Fibroblast of lung (primary cell): Measurements from ENCODE around the gene GPD1. TPM values are rescaled to one million over a fixed set of nuclear protein-coding genes. Genes with fewer than 3 reads are reported as not detected.

Experiments used
- DNase-seq, 2 donors: peaks; one replicate each; pipeline versions ENCODE4 v3.0.0 to v3.0.0-alpha.2; 2010; ENCODE audit warnings: low read depth in 2 of 2
- H2AFZ ChIP-seq: 2 replicates; pipeline ENCODE4 v1.5.1; 2012; ENCODE audit warnings: low read length, control low read depth, inconsistent platforms
- H3K27ac ChIP-seq: 2 replicates; pipeline ENCODE4 v1.5.1; 2011; ENCODE audit warnings: low read length, control low read depth; ENCODE audit not compliant: insufficient read depth
- H3K27me3 ChIP-seq: 2 replicates; pipeline ENCODE4 v1.5.1; 2011; ENCODE audit warnings: mild to moderate bottlenecking, low read length; ENCODE audit not compliant: control insufficient read depth, insufficient read depth
- H3K36me3 ChIP-seq: 2 replicates; pipeline ENCODE4 v1.5.1; 2011; ENCODE audit warnings: low read length; ENCODE audit not compliant: control insufficient read depth, insufficient read depth
- H3K4me1 ChIP-seq: 2 replicates; pipeline ENCODE4 v1.5.1; 2011; ENCODE audit warnings: low read length; ENCODE audit not compliant: control insufficient read depth, insufficient read depth; ENCODE audit errors: extremely low read depth
- H3K4me2 ChIP-seq: 2 replicates; pipeline ENCODE4 v1.5.1; 2011; ENCODE audit warnings: low read length, control low read depth; ENCODE audit not compliant: insufficient read depth; ENCODE audit errors: extremely low read depth
- H3K4me3 ChIP-seq, 4 experiments: fragments of 200-600 bp in 1 of 4; sonication (generic) in 1 of 4; replicated peaks in 1 of 4; 2 replicates each; pipeline ENCODE4 v1.5.1; 2011 to 2016; ENCODE audit warnings: low read length in 4 of 4, low read depth in 3 of 4, mild to moderate bottlenecking in 3 of 4, control low read depth in 2 of 4, inconsistent platforms in 1 of 4, mixed read lengths in 1 of 4; ENCODE audit not compliant: insufficient read depth in 1 of 4; ENCODE audit errors: control extremely low read depth in 1 of 4
- H3K79me2 ChIP-seq: 2 replicates; pipeline ENCODE4 v1.5.1; 2012; ENCODE audit warnings: mild to moderate bottlenecking, low read length, inconsistent platforms; ENCODE audit not compliant: control insufficient read depth, insufficient read depth
- H3K9ac ChIP-seq: 2 replicates; pipeline ENCODE4 v1.5.1; 2011; ENCODE audit warnings: mild to moderate bottlenecking, low read length, control low read depth; ENCODE audit not compliant: insufficient read depth
- H3K9me3 ChIP-seq: 2 replicates; pipeline ENCODE4 v1.5.1; 2012; ENCODE audit warnings: low read depth, low read length; ENCODE audit not compliant: control insufficient read depth, insufficient read depth
- H4K20me1 ChIP-seq: 2 replicates; pipeline ENCODE4 v1.5.1; 2011; ENCODE audit warnings: low read length; ENCODE audit not compliant: control insufficient read depth, insufficient read depth; ENCODE audit errors: extremely low read depth
- CTCF ChIP-seq, 2 donors: IDR thresholded peaks in 1 of 2; conservative IDR thresholded peaks in 1 of 2; 1 replicate in 1 of 2; 2 replicates in 1 of 2; pipeline ENCODE4 v1.5.1; 2011 to 2012; ENCODE audit warnings: low read length in 2 of 2, control low read depth in 1 of 2, inconsistent platforms in 1 of 2, low read depth in 1 of 2, mild to moderate bottlenecking in 1 of 2
- EZH2 ChIP-seq: IDR thresholded peaks from 2 replicates; pipeline ENCODE4 v1.5.1; 2012; ENCODE audit warnings: low read length, control low read depth, mild to moderate bottlenecking; ENCODE audit errors: missing control alignments
- polyA plus RNA-seq, 2 donors: library from polyadenylated mRNA; depleted of rRNA in 1 of 2; stranded (reverse) in 1 of 2; unstranded in 1 of 2; fragments of >200 nt; gene quantifications; 2 replicates each; pipeline ENCODE4 v1.2.1, GENCODE V29; 2011 to 2012; ENCODE audit warnings: missing spikeins in 1 of 2
- total RNA-seq: library from RNA; depleted of rRNA; stranded (reverse); fragments of >200 nt; gene quantifications from 2 replicates; pipeline ENCODE4 v1.2.1, GENCODE V29; 2014

Gene GPD1
- total and polyA plus RNA-seq, 2 donors (not counting 1 experiment from before 2014, with no cell fraction given): under 0.01 to 0.03 TPM

- H3K79me2 ChIP-seq: peaks cover 7% of the 10 kb centered on the region
- H3K4me1 ChIP-seq: peaks cover 6% of the 10 kb centered on the region
- H3K9me3 ChIP-seq: no peaks in the 10 kb centered on the region
- DNase-seq: no peak
- no peak overlapping the region for H3K4me2 ChIP-seq
- no peak overlapping the region for H2AFZ ChIP-seq
- H3K27ac ChIP-seq: no peak overlapping the region
- H4K20me1 ChIP-seq: no peaks in the 10 kb centered on the region
- no peak for TF ChIP-seq CTCF (conservative IDR thresholded peaks at IDR 0.05 in 1 of 2, IDR thresholded peaks at IDR 0.05 in 1 of 2; ENCODE audit: low read depth in 1 of 2, low read length in 2 of 2)
- TF ChIP-seq EZH2: no peak
- no peaks in the 10 kb centered on the region for H3K27me3 ChIP-seq
- no peak overlapping the region for H3K4me3 ChIP-seq
- H3K36me3 ChIP-seq: peaks cover 20% of the 10 kb centered on the region
- no peak overlapping the region for H3K9ac ChIP-seq
Observed at GRCh38 chr12:50089730-50090129, 14.1 kb upstream of the GPD1 start.

- Histone ChIP-seq H3K27me3 (no peaks in the 10 kb centered on the region), H3K9me3 (no peaks in the 10 kb centered on the region), H3K4me3 (no peak overlapping the region), H3K79me2 (peaks cover 6% of the 10 kb centered on the region), H3K4me1 (peaks cover 6% of the 10 kb centered on the region), H2AFZ (no peak overlapping the region), H4K20me1 (no peaks in the 10 kb centered on the region), H3K27ac (no peak overlapping the region), H3K36me3 (peaks cover 20% of the 10 kb centered on the region), H3K4me2 (no peak overlapping the region), H3K9ac (no peak overlapping the region)
- no peak for DNase-seq
- TF ChIP-seq CTCF (conservative IDR thresholded peaks at IDR 0.05 in 1 of 2, IDR thresholded peaks at IDR 0.05 in 1 of 2; ENCODE audit: low read depth in 1 of 2, low read length in 2 of 2) (no peak), EZH2 (no peak)
Observed at GRCh38 chr12:50090391-50090790, 13.4 kb upstream of the GPD1 start.

- H3K36me3 ChIP-seq: peaks cover 25% of the 10 kb centered on the region
- H3K27me3 ChIP-seq: no peaks in the 10 kb centered on the region
- H3K27ac ChIP-seq: no peak overlapping the region
- no peaks in the 10 kb centered on the region for H3K9me3 ChIP-seq
- H3K4me1 ChIP-seq: peaks cover 5% of the 10 kb centered on the region
- H2AFZ ChIP-seq: no peak overlapping the region
- H4K20me1 ChIP-seq: no peaks in the 10 kb centered on the region
- no peak for TF ChIP-seq EZH2
- TF ChIP-seq CTCF (conservative IDR thresholded peaks at IDR 0.05 in 1 of 2, IDR thresholded peaks at IDR 0.05 in 1 of 2; ENCODE audit: low read depth in 1 of 2, low read length in 2 of 2): no peak
- no peaks in the 10 kb centered on the region for H3K79me2 ChIP-seq
- H3K4me3 ChIP-seq: no peak overlapping the region
- no peak for DNase-seq
- no peak overlapping the region for H3K4me2 ChIP-seq
- H3K9ac ChIP-seq: no peak overlapping the region
Observed at GRCh38 chr12:50097952-50098351, 5.9 kb upstream of the GPD1 start.
